Left renal cortex interstitium (tissue), 4 donors: Measurements from ENCODE around the gene SIGLEC1. TPM values are rescaled to one million over a fixed set of nuclear protein-coding genes. Genes with fewer than 3 reads are reported as not detected.

Source experiments
- DNase-seq, 4 donors: peaks; one replicate each; pipeline ENCODE4 v3.0.0-alpha.2; 2013; ENCODE audit warnings: low read depth in 4 of 4, low spot score in 2 of 4, missing footprints in 1 of 4
- polyA plus RNA-seq, 4 donors: library from polyadenylated mRNA; unstranded; fragments of 120-200 nt; gene quantifications; one replicate each; pipeline ENCODE4 v1.2.1, GENCODE V29; 2013; ENCODE audit not compliant: insufficient read length in 4 of 4

SIGLEC1 gene
- 1 to 10 TPM in 1 of 4 donors, under 1 TPM in 3; 0.58 to 1.2 (median 0.93) TPM for polyA plus RNA-seq

GRCh38 chr20:3712279-3712873 lies at the start of gene SIGLEC1:
Gene SIGLEC1 (minus strand): TSS chr20:3712600. CDS start chr20:3707128, 5,472 bp downstream.
- DNase-seq = no peak

- peak in 1 of 4 donors; percentile 61 for DNase-seq
These were observed 48.4 kb upstream of the SIGLEC1 start for GRCh38 chr20:3760655-3761348.

GRCh38 chr20:3759884-3760283 lies 47.5 kb upstream of the SIGLEC1 start:
- DNase-seq = no peak

GRCh38 chr20:3759316-3759823 lies 47.0 kb upstream of the SIGLEC1 start:
- DNase-seq = no peak

- DNase-seq = no peak
These were observed 46.2 kb upstream of the SIGLEC1 start for GRCh38 chr20:3758566-3758965.

GRCh38 chr20:3757268-3757667 lies 44.9 kb upstream of the SIGLEC1 start:
- DNase-seq = no peak

GRCh38 chr20:3755814-3756480 lies 43.5 kb upstream of the SIGLEC1 start:
- DNase-seq = no peak

- no peak for DNase-seq
These were observed 42.9 kb upstream of the SIGLEC1 start for GRCh38 chr20:3755269-3755668.

GRCh38 chr20:3754276-3754630 lies 41.9 kb upstream of the SIGLEC1 start:
- DNase-seq = no peak

GRCh38 chr20:3753501-3754275 lies 41.3 kb upstream of the SIGLEC1 start:
- no peak for DNase-seq

- no peak for DNase-seq
These were observed 40.7 kb upstream of the SIGLEC1 start for GRCh38 chr20:3753098-3753497.

- no peak for DNase-seq
These were observed 40.0 kb upstream of the SIGLEC1 start for GRCh38 chr20:3752386-3752759.

- DNase-seq = no peak
These were observed 39.4 kb upstream of the SIGLEC1 start for GRCh38 chr20:3751675-3752385.

GRCh38 chr20:3751305-3751674 lies 38.9 kb upstream of the SIGLEC1 start:
- DNase-seq = no peak

- no peak for DNase-seq
These were observed 37.5 kb upstream of the SIGLEC1 start for GRCh38 chr20:3749689-3750531.

GRCh38 chr20:3749087-3749688 lies 36.8 kb upstream of the SIGLEC1 start:
- no peak for DNase-seq

GRCh38 chr20:3748073-3748472 lies 35.7 kb upstream of the SIGLEC1 start:
- DNase-seq = no peak

GRCh38 chr20:3747471-3747870 lies 35.1 kb upstream of the SIGLEC1 start:
- no peak for DNase-seq

- no peak for DNase-seq
These were observed 33.3 kb upstream of the SIGLEC1 start for GRCh38 chr20:3745686-3746173.
